ENCODE data around the gene KLF3. TPM values are rescaled to one million over a fixed set of nuclear protein-coding genes. Genes with fewer than 3 reads are reported as not detected.

Gene KLF3
- total and polyA plus RNA-seq, 2 experiments from 2014 or later, result 68.4 to 77.3 TPM

DNA sequence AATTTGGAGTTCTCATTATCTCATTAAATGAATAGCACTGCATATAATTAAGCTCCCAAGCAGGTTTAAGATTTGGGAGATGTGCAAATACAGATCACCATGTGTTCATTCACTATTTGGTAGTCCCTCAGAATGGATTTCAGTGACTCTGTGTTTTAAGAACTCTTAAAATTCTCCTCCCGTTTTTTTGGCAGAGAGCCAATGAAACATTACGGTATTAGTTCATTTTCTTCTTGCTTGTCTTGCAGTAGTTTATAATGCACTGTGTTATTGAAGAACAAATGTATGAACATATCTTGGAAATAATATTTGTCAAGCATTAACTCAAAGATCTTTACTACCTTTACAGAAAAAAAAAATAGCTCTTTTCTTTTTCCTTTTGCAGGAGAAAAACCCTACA is 32.7 kb downstream of the KLF3 start:
- Histone ChIP-seq H3K4me1 (ENCODE audit: insufficient read depth) (peaks cover 4% of the 10 kb centered on the region), H3K9me3 (ENCODE audit: low read depth) (no peaks in the 10 kb centered on the region), H4K20me1 (ENCODE audit: insufficient read depth, poor library complexity, severe bottlenecking) (peaks cover 2% of the 10 kb centered on the region), H2AFZ (no peak overlapping the region), H3K27ac (no peak overlapping the region), H3K4me2 (no peak overlapping the region), H3K4me3 (no peak overlapping the region), H3K27me3 (no peaks in the 10 kb centered on the region), H3K79me2 (no peaks in the 10 kb centered on the region), H3K9me2 (replicated peaks; ENCODE audit: insufficient read depth) (no peaks in the 10 kb centered on the region), H3K36me3 (replicated peaks; ENCODE audit: insufficient read depth, low read depth) (peaks cover 3% of the 10 kb centered on the region)
- DNase-seq (ENCODE audit: low spot score), result no peak
- TF ChIP-seq, protein P1, sequence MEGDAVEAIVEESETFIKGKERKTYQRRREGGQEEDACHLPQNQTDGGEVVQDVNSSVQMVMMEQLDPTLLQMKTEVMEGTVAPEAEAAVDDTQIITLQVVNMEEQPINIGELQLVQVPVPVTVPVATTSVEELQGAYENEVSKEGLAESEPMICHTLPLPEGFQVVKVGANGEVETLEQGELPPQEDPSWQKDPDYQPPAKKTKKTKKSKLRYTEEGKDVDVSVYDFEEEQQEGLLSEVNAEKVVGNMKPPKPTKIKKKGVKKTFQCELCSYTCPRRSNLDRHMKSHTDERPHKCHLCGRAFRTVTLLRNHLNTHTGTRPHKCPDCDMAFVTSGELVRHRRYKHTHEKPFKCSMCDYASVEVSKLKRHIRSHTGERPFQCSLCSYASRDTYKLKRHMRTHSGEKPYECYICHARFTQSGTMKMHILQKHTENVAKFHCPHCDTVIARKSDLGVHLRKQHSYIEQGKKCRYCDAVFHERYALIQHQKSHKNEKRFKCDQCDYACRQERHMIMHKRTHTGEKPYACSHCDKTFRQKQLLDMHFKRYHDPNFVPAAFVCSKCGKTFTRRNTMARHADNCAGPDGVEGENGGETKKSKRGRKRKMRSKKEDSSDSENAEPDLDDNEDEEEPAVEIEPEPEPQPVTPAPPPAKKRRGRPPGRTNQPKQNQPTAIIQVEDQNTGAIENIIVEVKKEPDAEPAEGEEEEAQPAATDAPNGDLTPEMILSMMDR (IDR thresholded peaks at IDR 0.05; ENCODE audit: poor library complexity), result no peak
- TF ChIP-seq EZH2phosphoT487 (IDR thresholded peaks at IDR 0.05; ENCODE audit: low read depth, severe bottlenecking, unreplicated experiment) (no peak), EZH2 (IDR thresholded peaks at IDR 0.05; ENCODE audit: borderline replicate concordance) (no peak)
- 34% methylated on average over 2 of the region's 2 CpGs for WGBS (ENCODE audit: low lambda C conversion rate, missing lambda C conversion rate)

DNA sequence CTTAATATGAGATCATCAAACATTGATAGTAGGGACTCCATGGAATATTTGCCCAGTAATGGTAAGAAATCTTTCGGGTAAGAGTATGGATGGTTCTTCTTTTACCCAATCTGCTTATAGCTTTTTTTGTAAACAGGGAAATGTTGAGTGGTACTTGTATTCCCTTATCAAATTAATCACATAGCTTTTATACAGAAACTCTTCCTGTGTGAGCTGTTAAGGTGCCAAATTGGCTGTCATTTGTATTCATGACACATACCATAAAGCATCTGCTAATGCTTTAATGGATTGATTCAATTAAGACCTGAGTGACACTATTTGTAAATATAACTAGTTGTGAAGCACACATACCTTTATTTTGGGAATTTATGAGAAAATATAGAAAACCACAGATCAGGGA is 34.2 kb downstream of the KLF3 start:
- DNase-seq (ENCODE audit: low spot score), result no peak
- H3K9me2 ChIP-seq (replicated peaks; ENCODE audit: insufficient read depth), result no peaks in the 10 kb centered on the region
- no peaks in the 10 kb centered on the region for H3K27me3 ChIP-seq
- H3K4me1 ChIP-seq (ENCODE audit: insufficient read depth), result peaks cover 4% of the 10 kb centered on the region
- H3K4me3 ChIP-seq, result no peak overlapping the region
- H2AFZ ChIP-seq, result no peak overlapping the region
- peaks cover 3% of the 10 kb centered on the region for H3K36me3 ChIP-seq (replicated peaks; ENCODE audit: insufficient read depth, low read depth)
- no peak overlapping the region for H3K4me2 ChIP-seq
- no peaks in the 10 kb centered on the region for H3K9me3 ChIP-seq (ENCODE audit: low read depth)
- no peak for TF ChIP-seq EZH2phosphoT487 (IDR thresholded peaks at IDR 0.05; ENCODE audit: low read depth, severe bottlenecking, unreplicated experiment)
- no peak for TF ChIP-seq EZH2 (IDR thresholded peaks at IDR 0.05; ENCODE audit: borderline replicate concordance)
- TF ChIP-seq, protein P1 (IDR thresholded peaks at IDR 0.05; ENCODE audit: poor library complexity), result no peak
- 85% methylated on average over 1 of the region's 1 CpG for WGBS (ENCODE audit: low lambda C conversion rate, missing lambda C conversion rate)
- no peaks in the 10 kb centered on the region for H3K79me2 ChIP-seq
- no peak overlapping the region for H3K27ac ChIP-seq
- peaks cover 2% of the 10 kb centered on the region for H4K20me1 ChIP-seq (ENCODE audit: insufficient read depth, poor library complexity, severe bottlenecking)

GRCh38 chr4:38699112-38699511 is 35.1 kb downstream of the KLF3 start:
- H3K4me2 ChIP-seq, result no peak overlapping the region
- no peak for TF ChIP-seq EZH2phosphoT487 (IDR thresholded peaks at IDR 0.05; ENCODE audit: low read depth, severe bottlenecking, unreplicated experiment)
- TF ChIP-seq EZH2 (IDR thresholded peaks at IDR 0.05; ENCODE audit: borderline replicate concordance), result no peak
- TF ChIP-seq, protein P1 (IDR thresholded peaks at IDR 0.05; ENCODE audit: poor library complexity), result no peak
- no peak for DNase-seq (ENCODE audit: low spot score)
- H3K9me3 ChIP-seq (ENCODE audit: low read depth), result no peaks in the 10 kb centered on the region
- H3K4me1 ChIP-seq (ENCODE audit: insufficient read depth), result peaks cover 4% of the 10 kb centered on the region
- H3K4me3 ChIP-seq, result no peak overlapping the region
- no peak overlapping the region for H3K27ac ChIP-seq
- no peak overlapping the region for H2AFZ ChIP-seq
- H4K20me1 ChIP-seq (ENCODE audit: insufficient read depth, poor library complexity, severe bottlenecking), result peaks cover 2% of the 10 kb centered on the region
- H3K9me2 ChIP-seq (replicated peaks; ENCODE audit: insufficient read depth), result no peaks in the 10 kb centered on the region
- H3K36me3 ChIP-seq (replicated peaks; ENCODE audit: insufficient read depth, low read depth), result peaks cover 3% of the 10 kb centered on the region
- H3K79me2 ChIP-seq, result no peaks in the 10 kb centered on the region
- 97% methylated on average over 2 of the region's 2 CpGs for WGBS (ENCODE audit: low lambda C conversion rate, missing lambda C conversion rate)
- H3K27me3 ChIP-seq, result no peaks in the 10 kb centered on the region

DNA sequence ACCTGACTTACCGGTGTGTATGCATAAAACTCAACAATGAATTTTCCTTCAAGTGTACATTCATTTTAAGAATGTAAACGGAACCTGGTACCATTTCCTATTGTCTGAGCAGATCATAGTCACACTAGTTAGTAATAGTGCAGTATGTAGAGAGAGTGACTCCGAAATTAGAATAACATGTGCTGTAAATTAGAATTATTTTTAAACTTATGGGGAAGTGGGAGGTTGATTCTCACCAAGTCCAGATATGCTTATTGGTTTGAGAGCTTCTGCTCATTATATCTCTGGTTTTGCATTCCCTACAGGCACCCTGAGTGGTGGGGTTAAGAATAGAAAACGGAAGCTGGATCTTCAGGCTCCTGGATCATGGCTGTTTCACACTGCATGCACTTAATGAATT is 39.6 kb downstream of the KLF3 start:
- no peaks in the 10 kb centered on the region for H3K36me3 ChIP-seq (replicated peaks; ENCODE audit: insufficient read depth, low read depth)
- no peaks in the 10 kb centered on the region for H3K9me2 ChIP-seq (replicated peaks; ENCODE audit: insufficient read depth)
- peaks cover 2% of the 10 kb centered on the region for H4K20me1 ChIP-seq (ENCODE audit: insufficient read depth, poor library complexity, severe bottlenecking)
- H3K4me2 ChIP-seq, result no peak overlapping the region
- 77% methylated on average over 4 of the region's 4 CpGs for WGBS (ENCODE audit: low lambda C conversion rate, missing lambda C conversion rate)
- TF ChIP-seq EZH2 (IDR thresholded peaks at IDR 0.05; ENCODE audit: borderline replicate concordance), result no peak
- TF ChIP-seq, protein P1 (IDR thresholded peaks at IDR 0.05; ENCODE audit: poor library complexity), result no peak
- no peak overlapping the region for H2AFZ ChIP-seq
- H3K4me3 ChIP-seq, result no peak overlapping the region
- H3K9me3 ChIP-seq (ENCODE audit: low read depth), result no peaks in the 10 kb centered on the region
- DNase-seq (ENCODE audit: low spot score), result no peak
- H3K27ac ChIP-seq, result no peak overlapping the region
- H3K27me3 ChIP-seq, result no peaks in the 10 kb centered on the region
- no peaks in the 10 kb centered on the region for H3K79me2 ChIP-seq
- H3K4me1 ChIP-seq (ENCODE audit: insufficient read depth), result no peaks in the 10 kb centered on the region

All from hepatocyte (in vitro differentiated cells).